ENCODE measurements around the gene METRNL. TPM values are rescaled to one million over a fixed set of nuclear protein-coding genes. Genes with fewer than 3 reads are reported as not detected.

METRNL gene
- polyA plus RNA-seq, 1 donor from 2014 or later: 15.1 TPM

DNA sequence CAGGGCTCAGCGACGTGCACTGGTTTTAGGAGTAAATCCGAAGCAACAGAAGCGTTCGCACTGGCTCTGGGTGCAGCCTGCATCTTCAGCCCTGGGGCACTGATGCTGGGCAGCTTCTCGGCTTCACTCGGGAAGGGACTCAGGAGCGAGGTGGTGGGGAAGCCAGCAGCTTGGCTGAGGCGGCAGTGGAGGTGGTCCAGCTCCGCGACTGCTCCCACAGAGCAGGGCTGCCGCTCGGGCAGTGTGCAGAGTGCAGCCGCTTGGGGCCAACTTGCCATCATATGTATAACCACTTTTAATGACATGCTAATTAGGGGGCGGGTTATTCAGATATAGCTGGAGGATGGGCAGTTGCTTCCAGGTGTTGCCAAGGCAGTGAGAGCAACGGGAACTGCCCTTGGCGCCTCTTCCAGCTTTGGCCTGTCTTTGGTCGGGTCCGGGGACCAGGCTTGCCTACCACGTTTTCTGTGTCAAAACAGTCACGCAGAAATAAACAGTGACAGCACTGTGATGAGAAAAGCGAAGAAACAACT, 26.7 kb downstream of the METRNL start:
- H3K27ac ChIP-seq (ENCODE audit: low read length): no peak overlapping the region
- no peaks in the 10 kb centered on the region for H3K36me3 ChIP-seq (ENCODE audit: insufficient read depth, low read length)
- H2AFZ ChIP-seq (ENCODE audit: low read depth, low read length): no peak overlapping the region
- no peaks in the 10 kb centered on the region for H3F3A ChIP-seq (ENCODE audit: insufficient read depth, low read length, poor library complexity, severe bottlenecking)
- H3K27me3 ChIP-seq (ENCODE audit: insufficient read depth, low read depth, low read length): no peaks in the 10 kb centered on the region
- H3K9me3 ChIP-seq (ENCODE audit: low read length): peaks cover 4% of the 10 kb centered on the region
- TF ChIP-seq RAD21 (conservative IDR thresholded peaks at IDR 0.05) (no peak), CTCF (IDR thresholded peaks at IDR 0.05; ENCODE audit: poor library complexity, severe bottlenecking) (no peak), SMC3 (conservative IDR thresholded peaks at IDR 0.05; ENCODE audit: poor library complexity) (no peak), TAF1 (IDR thresholded peaks at IDR 0.05; ENCODE audit: low read depth) (no peak), MXI1 (conservative IDR thresholded peaks at IDR 0.05; ENCODE audit: poor library complexity, severe bottlenecking) (no peak), EZH2 (IDR thresholded peaks at IDR 0.05; ENCODE audit: borderline replicate concordance, insufficient read depth, low read length, poor library complexity, severe bottlenecking) (no peak), REST (IDR thresholded peaks at IDR 0.05; ENCODE audit: borderline replicate concordance) (no peak), EP300 (conservative IDR thresholded peaks at IDR 0.05; ENCODE audit: poor library complexity, severe bottlenecking) (no peak), POLR2AphosphoS5 (IDR thresholded peaks at IDR 0.05) (no peak)
- no peak overlapping the region for H3K9ac ChIP-seq (ENCODE audit: low read length)
- H3K79me2 ChIP-seq (replicated peaks; ENCODE audit: insufficient read depth, low read length): no peaks in the 10 kb centered on the region
- H3K9me2 ChIP-seq (ENCODE audit: insufficient read depth, low read length): no peaks in the 10 kb centered on the region
- no peak overlapping the region for H3K4me3 ChIP-seq (ENCODE audit: low read length)
- no peak overlapping the region for H3K4me2 ChIP-seq (ENCODE audit: low read length)
- no peaks in the 10 kb centered on the region for H4K20me1 ChIP-seq (ENCODE audit: insufficient read depth)

- Histone ChIP-seq H2AFZ (ENCODE audit: low read depth, low read length) (no peak overlapping the region), H3K79me2 (replicated peaks; ENCODE audit: insufficient read depth, low read length) (no peaks in the 10 kb centered on the region), H3K9me2 (ENCODE audit: insufficient read depth, low read length) (no peaks in the 10 kb centered on the region), H3K4me2 (ENCODE audit: low read length) (no peak overlapping the region), H3K36me3 (ENCODE audit: insufficient read depth, low read length) (no peaks in the 10 kb centered on the region), H3K27me3 (ENCODE audit: insufficient read depth, low read depth, low read length) (no peaks in the 10 kb centered on the region), H3K4me3 (ENCODE audit: low read length) (no peak overlapping the region), H3F3A (ENCODE audit: insufficient read depth, low read length, poor library complexity, severe bottlenecking) (no peaks in the 10 kb centered on the region), H3K9ac (ENCODE audit: low read length) (no peak overlapping the region), H3K9me3 (ENCODE audit: low read length) (peaks cover 4% of the 10 kb centered on the region), H4K20me1 (ENCODE audit: insufficient read depth) (no peaks in the 10 kb centered on the region), H3K27ac (ENCODE audit: low read length) (no peak overlapping the region)
- TF ChIP-seq RAD21 (conservative IDR thresholded peaks at IDR 0.05): no peak
- TF ChIP-seq MXI1 (conservative IDR thresholded peaks at IDR 0.05; ENCODE audit: poor library complexity, severe bottlenecking): no peak
- no peak for TF ChIP-seq REST (IDR thresholded peaks at IDR 0.05; ENCODE audit: borderline replicate concordance)
- no peak for TF ChIP-seq CTCF (IDR thresholded peaks at IDR 0.05; ENCODE audit: poor library complexity, severe bottlenecking)
- no peak for TF ChIP-seq TAF1 (IDR thresholded peaks at IDR 0.05; ENCODE audit: low read depth)
- no peak for TF ChIP-seq POLR2AphosphoS5 (IDR thresholded peaks at IDR 0.05)
- no peak for TF ChIP-seq EZH2 (IDR thresholded peaks at IDR 0.05; ENCODE audit: borderline replicate concordance, insufficient read depth, low read length, poor library complexity, severe bottlenecking)
- TF ChIP-seq SMC3 (conservative IDR thresholded peaks at IDR 0.05; ENCODE audit: poor library complexity): no peak
- TF ChIP-seq EP300 (conservative IDR thresholded peaks at IDR 0.05; ENCODE audit: poor library complexity, severe bottlenecking): no peak
These were observed 27.7 kb downstream of the METRNL start for GRCh38 chr17:83106913-83107655.
